H1 (cell line): ENCODE results near the gene TRIM28. TPM values are rescaled to one million over a fixed set of nuclear protein-coding genes. Genes with fewer than 3 reads are reported as not detected.

Source experiments
- CTCF ChIA-PET: fragments of 300-600 bp; sonication (Branson Sonifier 250); formaldehyde crosslinking; loops from one replicate; lab custom pipeline; 2021; ENCODE audit not compliant: partially characterized antibody; lab: Charles Lee
- POLR2A ChIA-PET: fragments of 300-600 bp; sonication (Branson Sonifier 250); formaldehyde crosslinking; loops from one replicate; lab custom pipeline; 2021; ENCODE audit warnings: inconsistent platforms; ENCODE audit not compliant: partially characterized antibody; lab: Charles Lee
- DNase-seq, 2 experiments: peaks; one replicate each; pipeline versions ENCODE4 v3.0.0 to v3.0.0-alpha.2; 2010 to 2022; ENCODE audit warnings: low spot score in 2 of 2, low read depth in 1 of 2, mixed read lengths in 1 of 2
- FAIRE-seq: peaks from 2 replicates; lab custom pipeline; 2011; peaks lifted over from hg19 to GRCh38; lab: Jason Lieb, UNC
- H2AFZ ChIP-seq: 2 replicates; pipeline ENCODE4 v1.8.1; 2012; ENCODE audit warnings: low read length, inconsistent platforms
- H2AK5ac ChIP-seq: 2 replicates; pipeline ENCODE4 v1.6.1; 2013; ENCODE audit warnings: low read depth, low read length
- H2BK120ac ChIP-seq: replicated peaks from 2 replicates; pipeline ENCODE3; 2013; ENCODE audit warnings: low read depth, low read length, inconsistent platforms
- H2BK12ac ChIP-seq: 2 replicates; pipeline ENCODE4 v1.6.1; 2013; ENCODE audit warnings: low read depth, low read length
- H2BK15ac ChIP-seq: 2 replicates; pipeline ENCODE4 v1.6.1; 2013; ENCODE audit warnings: low read length
- H2BK20ac ChIP-seq: 2 replicates; pipeline ENCODE4 v1.6.1; 2013; ENCODE audit warnings: low read length
- H2BK5ac ChIP-seq: 2 replicates; pipeline ENCODE4 v1.6.1; 2013; ENCODE audit warnings: low read depth, low read length
- H3K14ac ChIP-seq: 2 replicates; pipeline ENCODE4 v1.6.1; 2013; ENCODE audit warnings: inconsistent platforms; ENCODE audit not compliant: insufficient read length
- H3K18ac ChIP-seq: 2 replicates; pipeline ENCODE4 v1.6.1; 2013; ENCODE audit warnings: low read length; ENCODE audit errors: extremely low read depth
- H3K23ac ChIP-seq: 2 replicates; pipeline ENCODE4 v1.6.1; 2013; ENCODE audit warnings: inconsistent platforms; ENCODE audit not compliant: insufficient read length
- H3K23me2 ChIP-seq: 2 replicates; pipeline ENCODE4 v1.6.1; 2013; ENCODE audit warnings: low read depth, low read length
- H3K27ac ChIP-seq: 2 replicates; pipeline ENCODE4 v1.6.1; 2011; ENCODE audit warnings: low read depth, low read length, inconsistent platforms
- H3K27me3 ChIP-seq, 4 experiments: replicated peaks in 1 of 4; 1 replicate in 1 of 4; 2 replicates in 3 of 4; pipeline versions ENCODE4 v1.6.1 to v1.8.1; 2011 to 2013; ENCODE audit warnings: low read length in 3 of 4, mild to moderate bottlenecking in 3 of 4, inconsistent platforms in 2 of 4, mixed read lengths in 2 of 4, moderate library complexity in 1 of 4; ENCODE audit not compliant: control insufficient read depth in 3 of 4, insufficient read depth in 3 of 4; ENCODE audit errors: extremely low read depth in 1 of 4
- H3K36me3 ChIP-seq, 4 experiments: 2 replicates each; pipeline versions ENCODE4 v1.6.1 to v1.8.1; 2011 to 2013; ENCODE audit warnings: mild to moderate bottlenecking in 4 of 4, low read length in 3 of 4, moderate library complexity in 2 of 4, control low read depth in 1 of 4, inconsistent platforms in 1 of 4; ENCODE audit not compliant: insufficient read depth in 4 of 4, control insufficient read depth in 2 of 4
- H3K4ac ChIP-seq: replicated peaks from 2 replicates; pipeline ENCODE3; 2013; ENCODE audit warnings: low read length, low read depth, mixed read lengths, inconsistent platforms; ENCODE audit not compliant: insufficient read length
- H3K4me1 ChIP-seq, 4 experiments: replicated peaks in 1 of 4; 1 replicate in 1 of 4; 2 replicates in 3 of 4; pipeline versions ENCODE4 v1.6.1 to v1.8.1; 2011 to 2013; ENCODE audit warnings: low read length in 3 of 4, inconsistent platforms in 2 of 4, mixed read lengths in 1 of 4; ENCODE audit not compliant: insufficient read depth in 4 of 4, control insufficient read depth in 3 of 4
- H3K4me2 ChIP-seq, 2 experiments: 2 replicates each; pipeline versions ENCODE4 v1.6.1 to v1.8.1; 2011 to 2013; ENCODE audit warnings: low read depth in 2 of 2, low read length in 2 of 2, control low read depth in 1 of 2, inconsistent platforms in 1 of 2, mild to moderate bottlenecking in 1 of 2; ENCODE audit not compliant: insufficient read depth in 1 of 2
- H3K4me3 ChIP-seq, 4 experiments: fragments of 200-600, 300-600 bp in 1 of 4; sonication (generic), shearing (Covaris generic), sonication (Bioruptor Twin) in 1 of 4; 2 replicates each; pipeline versions ENCODE4 v1.5.1 to v1.8.1; 2011 to 2016; ENCODE audit warnings: low read length in 4 of 4, low read depth in 3 of 4, control low read depth in 2 of 4, inconsistent platforms in 2 of 4, mild to moderate bottlenecking in 2 of 4, mixed read lengths in 1 of 4, moderate library complexity in 1 of 4; ENCODE audit not compliant: insufficient read depth in 2 of 4; ENCODE audit errors: extremely low read depth in 1 of 4
- H3K56ac ChIP-seq: replicated peaks from 2 replicates; pipeline ENCODE3; 2013; ENCODE audit warnings: low read depth, mild to moderate bottlenecking, mixed read lengths, low read length, inconsistent platforms; ENCODE audit not compliant: insufficient read length
- H3K79me1 ChIP-seq: 2 replicates; pipeline ENCODE4 v1.6.1; 2013; ENCODE audit warnings: low read depth, low read length, control low read depth
- H3K79me2 ChIP-seq, 2 experiments: 2 replicates each; pipeline versions ENCODE4 v1.6.1 to v1.8.1; 2012 to 2013; ENCODE audit warnings: low read length in 2 of 2, mild to moderate bottlenecking in 2 of 2, inconsistent platforms in 1 of 2; ENCODE audit not compliant: insufficient read depth in 2 of 2, control insufficient read depth in 1 of 2
- H3K9ac ChIP-seq, 4 experiments: replicated peaks in 1 of 4; 1 replicate in 1 of 4; 2 replicates in 3 of 4; pipeline versions ENCODE4 v1.6.1 to v1.8.1; 2011 to 2013; ENCODE audit warnings: low read depth in 3 of 4, low read length in 3 of 4, control low read depth in 2 of 4, mild to moderate bottlenecking in 2 of 4, moderate library complexity in 2 of 4, inconsistent platforms in 1 of 4; ENCODE audit errors: extremely low read depth in 1 of 4
- H3K9me3 ChIP-seq, 2 experiments: 2 replicates each; pipeline versions ENCODE4 v1.6.1 to v1.8.1; 2012 to 2013; ENCODE audit warnings: mild to moderate bottlenecking in 2 of 2, moderate library complexity in 2 of 2, control low read depth in 1 of 2, inconsistent platforms in 1 of 2, low read depth in 1 of 2, low read length in 1 of 2, mixed read lengths in 1 of 2; ENCODE audit not compliant: insufficient read depth in 2 of 2
- H4K20me1 ChIP-seq, 2 experiments: replicated peaks in 1 of 2; 2 replicates each; pipeline versions ENCODE3 to v1.8.1; 2011 to 2013; ENCODE audit warnings: inconsistent platforms in 2 of 2, low read length in 2 of 2, mild to moderate bottlenecking in 1 of 2; ENCODE audit not compliant: insufficient read depth in 2 of 2, control insufficient read depth in 1 of 2
- H4K5ac ChIP-seq: 2 replicates; pipeline ENCODE4 v1.6.1; 2013; ENCODE audit warnings: low read length, low read depth, mixed read lengths, inconsistent platforms; ENCODE audit not compliant: insufficient read length
- H4K8ac ChIP-seq: 2 replicates; pipeline ENCODE4 v1.8.0; 2013; ENCODE audit warnings: mild to moderate bottlenecking, moderate library complexity, low read length, inconsistent platforms; ENCODE audit not compliant: insufficient read depth; ENCODE audit errors: extremely low read depth
- H4K91ac ChIP-seq: replicated peaks from 2 replicates; pipeline ENCODE3; 2013; ENCODE audit warnings: low read length, mixed read lengths, inconsistent platforms; ENCODE audit not compliant: insufficient read length
- ATF2 ChIP-seq: IDR thresholded peaks from 2 replicates; pipeline ENCODE4 v1.6.1; 2012; ENCODE audit warnings: low read length, inconsistent platforms
- CTCF ChIP-seq, 3 experiments: IDR thresholded peaks; 1 replicate in 2 of 3; 2 replicates in 1 of 3; pipeline versions ENCODE4 v1.5.1 to v1.6.1; 2011; ENCODE audit warnings: low read length in 3 of 3, mild to moderate bottlenecking in 3 of 3, inconsistent platforms in 2 of 3, low read depth in 1 of 3, moderate library complexity in 1 of 3; ENCODE audit not compliant: insufficient read depth in 1 of 3; ENCODE audit errors: control extremely low read depth in 1 of 3
- JUND ChIP-seq: IDR thresholded peaks from 2 replicates; pipeline ENCODE4 v1.6.1; 2011; ENCODE audit warnings: mild to moderate bottlenecking, improper control_type of control experiment, low read length
- POLR2A ChIP-seq, 2 experiments: IDR thresholded peaks; 1 replicate in 1 of 2; 2 replicates in 1 of 2; pipeline ENCODE4 v1.6.1; 2011; ENCODE audit warnings: low read depth in 2 of 2, low read length in 2 of 2, mild to moderate bottlenecking in 2 of 2; ENCODE audit errors: control extremely low read depth in 1 of 2
- POLR2AphosphoS5 ChIP-seq: IDR thresholded peaks from 2 replicates; pipeline ENCODE4 v1.6.1; 2011; ENCODE audit warnings: low read depth, low read length
- POU5F1 ChIP-seq: IDR thresholded peaks from 2 replicates; pipeline ENCODE4 v1.6.1; 2011; ENCODE audit warnings: low read depth, mild to moderate bottlenecking, low read length, moderate library complexity
- SIRT6 ChIP-seq: IDR thresholded peaks from one replicate; pipeline ENCODE4 v1.7.1; 2012; ENCODE audit warnings: low read length, inconsistent platforms
- WGBS, 2 experiments: shearing (Covaris generic) in 1 of 2; methylation state at CpG; one replicate each; pipeline versions ENCODE4 v1.1.6 to v1.1.7; 2013 to 2015; ENCODE audit warnings: low lambda C conversion rate in 2 of 2, mixed read lengths in 2 of 2, inconsistent platforms in 1 of 2, low coverage in 1 of 2, missing lambda C conversion rate in 1 of 2; ENCODE audit not compliant: insufficient replicate concordance in 2 of 2, insufficient coverage in 1 of 2, insufficient read length in 1 of 2; ENCODE audit errors: extremely low coverage in 1 of 2, missing lambda C conversion rate in 1 of 2; 5-methylcytosine and 5-hydroxymethylcytosine counted together
- polyA plus RNA-seq, 7 experiments: library from polyadenylated mRNA; depleted of rRNA in 3 of 7; stranded (reverse) in 5 of 7; unstranded in 2 of 7; fragments of >200 nt in 5 of 7; fragments of 200-250 nt in 2 of 7; gene quantifications; 1 replicate in 5 of 7; 2 replicates in 1 of 7; 4 replicates in 1 of 7; pipeline versions ENCODE4 v1.2.1 to v1.2.3, GENCODE V29; 2011 to 2013; ENCODE audit warnings: missing spikeins in 2 of 7, mixed read lengths in 2 of 7
- total RNA-seq: library from RNA; stranded (reverse); fragmentation: NEBNext Ultra II Directional; extraction: Animal tissue kit (Norgen Biotek cat#: 25700); gene quantifications from 2 replicates; pipeline ENCODE4 v1.2.1, GENCODE V29; 2021

TRIM28 gene
- total and polyA plus RNA-seq, 2 of the 8 experiments (the other 6 are each of a cell fraction or from before 2014, with no cell fraction given) = 1,433 to 1,442 TPM

- no peak overlapping the region for H3K18ac ChIP-seq
- H3K79me2 ChIP-seq = peaks cover 28 to 49% of the 10 kb centered on the region in 2 experiments
- no peak overlapping the region for H2BK15ac ChIP-seq
- no peak overlapping the region for H3K4ac ChIP-seq
- H2BK120ac ChIP-seq = no peak overlapping the region
- no peak overlapping the region for H2BK12ac ChIP-seq
- 91% methylated on average over 20 of the region's 20 CpGs; no CpG with 5 or more reads in 1 of the 2 experiments for WGBS, 2 experiments
- no peak overlapping the region for H3K14ac ChIP-seq
- H4K91ac ChIP-seq = no peak overlapping the region
- H4K8ac ChIP-seq = no peak overlapping the region
- no peaks in the 10 kb centered on the region for H3K9me3 ChIP-seq
- peaks cover 42 to 73% (median 59%) of the 10 kb centered on the region in 4 experiments for H3K36me3 ChIP-seq
- H3K4me2 ChIP-seq = no peak overlapping the region
- no peak overlapping the region for H2AK5ac ChIP-seq
- peaks cover 3 to 15% (median 9%) of the 10 kb centered on the region in 4 experiments for H3K4me1 ChIP-seq
- H2BK20ac ChIP-seq = no peak overlapping the region
- H3K23me2 ChIP-seq = peaks cover 14% of the 10 kb centered on the region
- no peak overlapping the region; the same call in 1 of the 2 replicates for H2BK5ac ChIP-seq
- no peak overlapping the region for H3K4me3 ChIP-seq
- H3K23ac ChIP-seq = no peak overlapping the region
- H3K9ac ChIP-seq = no peak overlapping the region
- DNase-seq (no peak), FAIRE-seq (no peak)
- H3K27ac ChIP-seq = no peak overlapping the region
- TF ChIP-seq POLR2A (IDR thresholded peaks at IDR 0.05; ENCODE audit: control extremely low read depth in 1 of 2, low read depth in 2 of 2, low read length in 2 of 2) (peak in 1 of 2 experiments; percentile 24; a peak in 1 of 3 replicates), POLR2AphosphoS5 (peak; percentile 46), ATF2 (no peak), JUND (no peak), POU5F1 (no peak), SIRT6 (no peak), CTCF (IDR thresholded peaks at IDR 0.05; ENCODE audit: control extremely low read depth in 1 of 3, insufficient read depth in 1 of 3, low read depth in 1 of 3, low read length in 3 of 3) (no peak)
- H3K79me1 ChIP-seq = peaks cover 22% of the 10 kb centered on the region
- ChIA-PET CTCF (interaction anchor here (1.2 to 3.8 kb wide), 4 partner anchors 13 to 210 kb away, joined by 3 to 26 read pairs (median 6); partner anchors contain the start of gene ZBTB45), POLR2A (interaction anchor here (0.9 to 13.8 kb wide), 5 partner anchors 10 to 29 kb away, joined by 4 to 650 read pairs (median 6); partner anchors contain the start of genes MZF1, SLC27A5, UBE2M and ZBTB45)
- H3K27me3 ChIP-seq = no peaks in the 10 kb centered on the region
- H3K56ac ChIP-seq = no peak overlapping the region
- peaks cover 42 to 57% of the 10 kb centered on the region in 2 experiments for H4K20me1 ChIP-seq
- H2AFZ ChIP-seq = no peak overlapping the region
- H4K5ac ChIP-seq = no peak overlapping the region
Observed at GRCh38 chr19:58548859-58549663, 5.2 kb downstream of the TRIM28 start.
